Measurements from ENCODE around the gene SMIM38. TPM values are rescaled to one million over a fixed set of nuclear protein-coding genes. Genes with fewer than 3 reads are reported as not detected.

SMIM38 gene
- total RNA-seq, 6 experiments from 2014 or later = not detected

GRCh38 chr11:69195824-69196782, 40.4 kb downstream of the SMIM38 start:
- H3K4me1 Mint-ChIP-seq (ENCODE audit: low read depth) = no peaks in the 10 kb centered on the region
- H3K27me3 Mint-ChIP-seq (ENCODE audit: insufficient read depth) = peaks cover 16% of the 10 kb centered on the region
- no peak for TF ChIP-seq CTCF (IDR thresholded peaks at IDR 0.05)
- no peak for DNase-seq
- H3K4me3 Mint-ChIP-seq = no peak overlapping the region
- peaks cover 7% of the 10 kb centered on the region; the same call in 1 of the 2 replicates for H3K9me3 Mint-ChIP-seq
- peaks cover 6% of the 10 kb centered on the region for H3K36me3 Mint-ChIP-seq (ENCODE audit: low read depth)
- H3K27ac Mint-ChIP-seq = no peak overlapping the region

GRCh38 chr11:69196783-69197169, 41.0 kb downstream of the SMIM38 start:
- no peaks in the 10 kb centered on the region for H3K4me1 Mint-ChIP-seq (ENCODE audit: low read depth)
- no peak overlapping the region for H3K4me3 Mint-ChIP-seq
- peaks cover 7% of the 10 kb centered on the region; the same call in 1 of the 2 replicates for H3K9me3 Mint-ChIP-seq
- peaks cover 20% of the 10 kb centered on the region for H3K27me3 Mint-ChIP-seq (ENCODE audit: insufficient read depth)
- DNase-seq = no peak
- peaks cover 6% of the 10 kb centered on the region for H3K36me3 Mint-ChIP-seq (ENCODE audit: low read depth)
- H3K27ac Mint-ChIP-seq = no peak overlapping the region
- no peak for TF ChIP-seq CTCF (IDR thresholded peaks at IDR 0.05)

- peaks cover 6% of the 10 kb centered on the region for H3K36me3 Mint-ChIP-seq (ENCODE audit: low read depth)
- H3K4me3 Mint-ChIP-seq = no peak overlapping the region
- H3K27ac Mint-ChIP-seq = no peak overlapping the region
- no peak for DNase-seq
- peaks cover 23% of the 10 kb centered on the region for H3K27me3 Mint-ChIP-seq (ENCODE audit: insufficient read depth)
- H3K4me1 Mint-ChIP-seq (ENCODE audit: low read depth) = no peaks in the 10 kb centered on the region
- no peak for TF ChIP-seq CTCF (IDR thresholded peaks at IDR 0.05)
- peaks cover 7% of the 10 kb centered on the region; the same call in 1 of the 2 replicates for H3K9me3 Mint-ChIP-seq
Measured at GRCh38 chr11:69198891-69199582, 43.3 kb downstream of the SMIM38 start.

GRCh38 chr11:69199583-69200315, 44.0 kb downstream of the SMIM38 start:
- Mint-ChIP-seq H3K9me3 (peaks cover 5% of the 10 kb centered on the region; the same call in 1 of the 2 replicates), H3K4me3 (no peak overlapping the region), H3K27ac (no peak overlapping the region), H3K36me3 (ENCODE audit: low read depth) (peaks cover under 1% of the 10 kb centered on the region), H3K27me3 (ENCODE audit: insufficient read depth) (peaks cover 23% of the 10 kb centered on the region), H3K4me1 (ENCODE audit: low read depth) (no peaks in the 10 kb centered on the region)
- no peak for TF ChIP-seq CTCF (IDR thresholded peaks at IDR 0.05)
- DNase-seq = no peak

DNA sequence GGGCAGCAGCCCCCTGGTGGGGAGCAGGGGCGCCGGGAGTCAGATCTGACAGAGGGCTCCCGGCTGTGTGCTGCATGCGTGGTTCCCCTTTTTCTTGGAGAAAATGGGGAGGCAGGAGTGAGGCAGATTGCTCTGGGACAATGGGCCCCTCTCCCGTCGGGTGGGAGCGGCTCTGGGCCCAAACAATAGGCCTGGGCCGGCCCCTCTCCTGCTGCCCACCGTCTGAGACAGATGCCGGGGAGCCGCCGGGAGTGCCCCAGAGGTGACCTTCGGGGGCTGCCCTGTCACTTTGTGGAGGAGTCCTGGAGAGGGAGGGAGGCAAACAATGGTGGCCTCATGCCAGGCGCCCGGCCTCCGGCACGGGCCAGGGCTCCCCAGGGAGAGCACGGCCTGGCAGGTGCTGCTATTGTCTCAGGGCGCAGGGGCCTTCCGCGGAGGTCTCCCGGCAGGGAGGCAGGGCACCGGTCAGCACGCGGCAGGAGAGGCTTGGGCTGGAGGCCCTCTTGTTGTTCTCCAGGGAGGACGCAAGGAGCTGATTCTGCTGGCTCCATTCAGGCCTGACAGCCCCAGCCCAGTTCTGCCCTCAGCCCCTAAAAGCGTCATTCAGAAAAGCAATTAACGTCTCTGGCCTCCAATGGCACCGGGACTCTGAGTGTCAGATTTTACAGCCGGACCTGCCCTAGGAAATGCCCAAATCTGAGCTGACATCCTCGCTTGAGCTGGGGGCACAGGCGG, 44.8 kb downstream of the SMIM38 start:
- Mint-ChIP-seq H3K27ac (no peak overlapping the region), H3K36me3 (ENCODE audit: low read depth) (no peaks in the 10 kb centered on the region; the same call in 1 of the 2 replicates), H3K4me1 (ENCODE audit: low read depth) (no peaks in the 10 kb centered on the region), H3K9me3 (0 out of 2 replicates have a peak, but pooled peaks cover 4% of the 10 kb centered on the region), H3K27me3 (ENCODE audit: insufficient read depth) (peaks cover 26% of the 10 kb centered on the region), H3K4me3 (no peak overlapping the region)
- no peak for DNase-seq
- no peak for TF ChIP-seq CTCF (IDR thresholded peaks at IDR 0.05)

Measured in HFFc6 (cell line).